Subcutaneous adipose tissue (tissue), 4 donors: ENCODE measurements around the gene CCDC88C. TPM values are rescaled to one million over a fixed set of nuclear protein-coding genes. Genes with fewer than 3 reads are reported as not detected.

Source experiments
- total RNA-seq, 4 donors: library from RNA; depleted of rRNA; stranded (reverse); fragments of >200 nt; gene quantifications; one replicate each; pipeline ENCODE4 v1.1.0, GENCODE V29; 2016
- TF ChIP-seq, protein P1 (sequence below): fragments of 450-650 bp; IDR thresholded peaks from one replicate; pipeline ENCODE4 v1.5.1; 2016; ENCODE audit warnings: low read depth, mild to moderate bottlenecking, control low read depth, antibody characterized with exemption, moderate library complexity

Gene CCDC88C
- total RNA-seq, 4 donors from 2014 or later: 7.3 to 16.2 (median 8.8) TPM

DNA sequence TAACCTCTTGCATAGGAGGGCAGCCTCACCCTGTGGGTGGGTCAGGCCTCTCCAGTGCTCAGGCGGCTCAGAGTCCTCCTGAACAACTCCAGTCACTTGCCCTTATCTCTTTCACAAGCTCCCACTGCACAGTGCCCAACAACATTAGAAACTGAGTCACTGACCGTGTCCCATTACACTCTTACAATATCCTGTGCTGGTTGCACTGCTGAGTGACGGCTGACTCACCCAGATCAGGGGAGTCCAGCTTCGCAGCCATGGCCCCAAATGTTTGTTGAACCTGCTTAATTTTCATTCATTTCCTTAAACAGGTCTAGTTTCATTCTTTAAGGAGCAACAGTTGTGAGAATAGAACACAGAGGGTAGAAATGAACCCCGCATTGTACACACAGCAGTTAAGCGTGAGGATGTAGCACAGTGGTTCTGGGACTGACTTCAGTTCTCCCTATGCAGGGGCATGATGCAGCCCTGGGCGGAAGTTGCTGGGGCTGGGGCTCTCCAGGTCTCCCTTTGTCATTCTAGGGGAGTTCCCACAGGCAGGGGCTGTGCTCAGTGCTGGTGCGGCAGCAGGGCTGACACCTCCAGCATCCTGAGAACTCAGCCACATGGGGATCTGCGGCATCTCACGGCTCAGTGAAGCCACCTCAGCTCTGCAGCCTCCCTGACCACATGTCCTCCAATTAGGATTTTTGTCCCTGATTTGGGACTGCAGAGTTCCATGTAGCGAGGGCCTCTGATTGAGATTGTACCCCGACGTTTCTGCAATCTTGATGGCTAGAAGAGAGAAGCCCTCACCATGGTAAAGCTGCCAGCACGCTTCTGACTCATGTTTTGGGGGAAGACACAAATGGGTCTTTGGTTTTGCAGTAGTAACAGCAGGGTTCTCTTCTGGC is 189.3 kb downstream of the CCDC88C start:
- TF ChIP-seq, protein P1, sequence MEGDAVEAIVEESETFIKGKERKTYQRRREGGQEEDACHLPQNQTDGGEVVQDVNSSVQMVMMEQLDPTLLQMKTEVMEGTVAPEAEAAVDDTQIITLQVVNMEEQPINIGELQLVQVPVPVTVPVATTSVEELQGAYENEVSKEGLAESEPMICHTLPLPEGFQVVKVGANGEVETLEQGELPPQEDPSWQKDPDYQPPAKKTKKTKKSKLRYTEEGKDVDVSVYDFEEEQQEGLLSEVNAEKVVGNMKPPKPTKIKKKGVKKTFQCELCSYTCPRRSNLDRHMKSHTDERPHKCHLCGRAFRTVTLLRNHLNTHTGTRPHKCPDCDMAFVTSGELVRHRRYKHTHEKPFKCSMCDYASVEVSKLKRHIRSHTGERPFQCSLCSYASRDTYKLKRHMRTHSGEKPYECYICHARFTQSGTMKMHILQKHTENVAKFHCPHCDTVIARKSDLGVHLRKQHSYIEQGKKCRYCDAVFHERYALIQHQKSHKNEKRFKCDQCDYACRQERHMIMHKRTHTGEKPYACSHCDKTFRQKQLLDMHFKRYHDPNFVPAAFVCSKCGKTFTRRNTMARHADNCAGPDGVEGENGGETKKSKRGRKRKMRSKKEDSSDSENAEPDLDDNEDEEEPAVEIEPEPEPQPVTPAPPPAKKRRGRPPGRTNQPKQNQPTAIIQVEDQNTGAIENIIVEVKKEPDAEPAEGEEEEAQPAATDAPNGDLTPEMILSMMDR: no peak

- TF ChIP-seq, protein P1: no peak
These were observed 190.4 kb downstream of the CCDC88C start for GRCh38 chr14:91227183-91227628.

DNA sequence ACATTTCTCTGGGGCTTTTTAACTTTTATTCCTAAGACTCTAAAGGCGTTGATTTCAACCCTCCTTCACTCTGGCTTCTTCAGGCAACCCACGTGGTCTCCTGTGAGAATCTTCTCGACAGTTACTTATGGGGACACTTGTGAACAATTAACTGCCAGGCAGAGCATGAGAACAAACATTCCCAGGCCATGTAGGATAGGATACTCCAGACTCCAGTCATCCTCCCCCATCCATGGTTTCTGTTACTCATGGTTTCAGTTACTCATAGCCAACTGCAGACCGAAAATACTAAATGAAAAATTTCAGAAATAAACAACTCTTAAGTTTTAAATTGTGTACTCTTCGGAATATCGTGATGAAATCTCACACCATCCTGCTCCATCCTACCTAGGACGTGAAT is 192.6 kb downstream of the CCDC88C start:
- TF ChIP-seq, protein P1: no peak

- TF ChIP-seq, protein P1: no peak
These were observed 194.4 kb downstream of the CCDC88C start for GRCh38 chr14:91223028-91223783.

Other genes starting within 250 kb of the CCDC88C start
- 1 to 10 TPM in 2 of 4 donors, under 1 TPM in 2; 0.51 to 2.2 (median 1.2) TPM for gene GPR68, start 173.1 kb downstream of the CCDC88C start, total RNA-seq
- gene PPP4R3A, start 92.5 kb upstream of the CCDC88C start, total RNA-seq: 10 to 100 TPM; 57.6 to 93.6 (median 75.6) TPM